GM23338 (cell line): ENCODE measurements around the gene KLK15. TPM values are rescaled to one million over a fixed set of nuclear protein-coding genes. Genes with fewer than 3 reads are reported as not detected.

ENCODE experiments used
- ATAC-seq: fragments of 200-7000 bp; cut with Tn5 transposase; 3 replicates; pipeline ENCODE4 v1.9.1; 2020
- DNase-seq: peaks from one replicate; pipeline ENCODE4 v3.0.0-alpha.2; 2015; ENCODE audit warnings: low spot score
- H2AFZ ChIP-seq: fragments of 200-600 bp; sonication (generic); 2 replicates; pipeline ENCODE4 v1.8.0; 2016; ENCODE audit warnings: antibody characterized with exemption, mild to moderate bottlenecking, moderate library complexity
- H3F3A ChIP-seq: fragments of 200-600 bp; sonication (generic); replicated peaks from 2 replicates; pipeline ENCODE4 v1.8.0; 2017; ENCODE audit warnings: antibody characterized with exemption, mixed run types, low read depth
- H3K27ac ChIP-seq: fragments of 200-600 bp; sonication (generic); 2 replicates; pipeline ENCODE4 v1.6.1; 2016; ENCODE audit warnings: low read depth
- H3K27me3 ChIP-seq: fragments of 200-600 bp; sonication (generic); 2 replicates; pipeline ENCODE4 v1.8.0; 2016; ENCODE audit warnings: mild to moderate bottlenecking, mixed run types, moderate library complexity; ENCODE audit not compliant: insufficient read depth
- H3K36me3 ChIP-seq: fragments of 200-600 bp; sonication (generic); 2 replicates; pipeline ENCODE4 v1.8.0; 2016; ENCODE audit warnings: mild to moderate bottlenecking; ENCODE audit not compliant: insufficient read depth
- H3K4me1 ChIP-seq: fragments of 200-600 bp; sonication (generic); 2 replicates; pipeline ENCODE4 v1.8.0; 2016; ENCODE audit warnings: mild to moderate bottlenecking, moderate library complexity; ENCODE audit not compliant: insufficient read depth
- H3K4me2 ChIP-seq: fragments of 200-600 bp; sonication (generic); 2 replicates; pipeline ENCODE4 v1.7.1; 2017; ENCODE audit warnings: mixed run types
- H3K4me3 ChIP-seq: fragments of 200-600 bp; sonication (generic); 2 replicates; pipeline ENCODE4 v1.6.1; 2016; ENCODE audit warnings: mixed run types
- H3K79me2 ChIP-seq: fragments of 200-600 bp; sonication (generic); replicated peaks from 2 replicates; pipeline ENCODE4 v1.8.0; 2017; ENCODE audit warnings: mild to moderate bottlenecking; ENCODE audit not compliant: insufficient read depth
- H3K9me2 ChIP-seq: fragments of 200-600 bp; sonication (generic); 2 replicates; pipeline ENCODE4 v1.8.0; 2017; ENCODE audit not compliant: insufficient read depth
- H4K20me1 ChIP-seq: fragments of 200-600 bp; sonication (generic); replicated peaks from 2 replicates; pipeline ENCODE4 v1.8.0; 2017; ENCODE audit warnings: mild to moderate bottlenecking; ENCODE audit not compliant: insufficient read depth
- H3K27ac Mint-ChIP-seq: 2 replicates; pipeline ENCODE4 v1.8.0; 2020; ENCODE audit warnings: inconsistent platforms, mild to moderate bottlenecking, moderate library complexity, mixed read lengths
- H3K27me3 Mint-ChIP-seq: 3 replicates; pipeline ENCODE4 v1.8.0; 2022; ENCODE audit warnings: low read depth, mild to moderate bottlenecking, moderate library complexity, mixed read lengths, inconsistent platforms; ENCODE audit not compliant: insufficient read depth, poor library complexity
- H3K36me3 Mint-ChIP-seq: 3 replicates; pipeline ENCODE4 v1.8.0; 2021; ENCODE audit warnings: low read depth, mild to moderate bottlenecking, inconsistent platforms, moderate library complexity, mixed read lengths
- H3K4me1 Mint-ChIP-seq: 3 replicates; pipeline ENCODE4 v1.8.0; 2020; ENCODE audit warnings: mild to moderate bottlenecking, inconsistent platforms, mixed read lengths
- H3K4me3 Mint-ChIP-seq: 3 replicates; pipeline ENCODE4 v1.8.0; 2021; ENCODE audit warnings: moderate library complexity, mild to moderate bottlenecking, inconsistent platforms, mixed read lengths
- H3K9me3 Mint-ChIP-seq: 3 replicates; pipeline ENCODE4 v1.8.0; 2020; ENCODE audit warnings: moderate library complexity, mild to moderate bottlenecking, inconsistent platforms, mixed read lengths
- CREB1 ChIP-seq: fragments of 250-450 bp; sonication (Bioruptor Pico); IDR thresholded peaks from 2 replicates; pipeline ENCODE4 v1.5.0; 2020; ENCODE audit warnings: low read depth, mild to moderate bottlenecking, moderate library complexity
- EZH2 ChIP-seq: fragments of 200-600 bp; sonication (generic); IDR thresholded peaks from one replicate; pipeline ENCODE4 v1.8.0; 2017; ENCODE audit warnings: antibody characterized with exemption, mild to moderate bottlenecking, low read depth; ENCODE audit not compliant: unreplicated experiment
- EZH2phosphoT487 ChIP-seq: fragments of 200-600 bp; sonication (generic); IDR thresholded peaks from one replicate; pipeline ENCODE4 v1.8.1; 2018; ENCODE audit warnings: antibody characterized with exemption; ENCODE audit not compliant: unreplicated experiment
- JUNB ChIP-seq: IDR thresholded peaks from one replicate; pipeline ENCODE4 v1.6.1; 2016; ENCODE audit warnings: antibody characterized with exemption; ENCODE audit not compliant: unreplicated experiment
- NANOG ChIP-seq: IDR thresholded peaks from 2 replicates; pipeline ENCODE4 v1.6.1; 2016; ENCODE audit warnings: antibody characterized with exemption, borderline replicate concordance
- POLR2AphosphoS5 ChIP-seq: IDR thresholded peaks from 2 replicates; pipeline ENCODE4 v1.6.1; 2016; ENCODE audit warnings: antibody characterized with exemption, low read depth
- STAT1 ChIP-seq: IDR thresholded peaks from one replicate; pipeline ENCODE4 v1.6.1; 2016; ENCODE audit warnings: antibody characterized with exemption; ENCODE audit not compliant: unreplicated experiment
- ZNF114 ChIP-seq: fragments of 250-450 bp; sonication (Bioruptor Pico); IDR thresholded peaks from 2 replicates; pipeline ENCODE4 v1.5.0; 2020; ENCODE audit warnings: mild to moderate bottlenecking, moderate library complexity
- ZNF331 ChIP-seq: fragments of 250-450 bp; sonication (Bioruptor Pico); IDR thresholded peaks from 2 replicates; pipeline ENCODE4 v1.5.0; 2020; ENCODE audit warnings: low read depth, mild to moderate bottlenecking, moderate library complexity
- polyA plus RNA-seq: library from polyadenylated mRNA; unstranded; fragments of >200 nt; fragmentation: Nextera tagmentation; extraction: Ambion mirVana; gene quantifications from 2 replicates; pipeline ENCODE4 v1.2.1, GENCODE V29; 2016
- total RNA-seq: library from RNA; depleted of rRNA; stranded (reverse); fragments of >200 nt; shearing (Covaris generic); gene quantifications from 2 replicates; pipeline ENCODE4 v1.2.3, GENCODE V29; 2014
- TF ChIP-seq, protein P1 (sequence below), 2 experiments: fragments of 200-600 bp in 1 of 2; sonication (generic) in 1 of 2; conservative IDR thresholded peaks; 2 replicates each; pipeline versions ENCODE4 v1.5.1 to v1.6.1; 2016 to 2017; ENCODE audit warnings: antibody characterized with exemption in 2 of 2, low read depth in 2 of 2, mild to moderate bottlenecking in 2 of 2, moderate library complexity in 1 of 2
- TF ChIP-seq, protein P2 (sequence below): IDR thresholded peaks from 2 replicates; pipeline ENCODE4 v1.6.1; 2016; ENCODE audit warnings: antibody characterized with exemption
- TF ChIP-seq, protein P3 (sequence below): IDR thresholded peaks from one replicate; pipeline ENCODE4 v1.6.1; 2018; ENCODE audit warnings: antibody characterized with exemption; ENCODE audit not compliant: unreplicated experiment

The KLK15 gene
- total and polyA plus RNA-seq, 2 experiments from 2014 or later: not detected

DNA sequence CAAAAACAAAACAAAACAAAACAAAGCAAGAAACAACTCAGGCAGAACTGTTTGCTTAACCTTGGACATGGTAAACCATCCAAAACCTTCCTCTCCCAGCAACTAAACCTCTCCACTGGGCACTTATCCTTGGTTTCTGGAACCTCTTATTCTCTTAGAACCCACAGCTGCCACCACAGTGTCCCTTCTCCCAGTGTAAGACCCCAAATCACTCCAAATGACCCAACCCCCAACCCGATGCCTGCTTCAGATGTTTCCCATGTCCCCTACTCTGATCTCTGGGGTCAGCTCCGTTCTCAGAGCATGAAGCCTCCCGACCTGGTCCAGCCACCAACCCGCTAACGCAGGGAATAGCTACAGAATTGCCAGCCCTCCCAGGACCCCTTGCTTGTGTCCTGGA lies 40.8 kb upstream of the KLK15 start (continued):
- TF ChIP-seq, protein P1, sequence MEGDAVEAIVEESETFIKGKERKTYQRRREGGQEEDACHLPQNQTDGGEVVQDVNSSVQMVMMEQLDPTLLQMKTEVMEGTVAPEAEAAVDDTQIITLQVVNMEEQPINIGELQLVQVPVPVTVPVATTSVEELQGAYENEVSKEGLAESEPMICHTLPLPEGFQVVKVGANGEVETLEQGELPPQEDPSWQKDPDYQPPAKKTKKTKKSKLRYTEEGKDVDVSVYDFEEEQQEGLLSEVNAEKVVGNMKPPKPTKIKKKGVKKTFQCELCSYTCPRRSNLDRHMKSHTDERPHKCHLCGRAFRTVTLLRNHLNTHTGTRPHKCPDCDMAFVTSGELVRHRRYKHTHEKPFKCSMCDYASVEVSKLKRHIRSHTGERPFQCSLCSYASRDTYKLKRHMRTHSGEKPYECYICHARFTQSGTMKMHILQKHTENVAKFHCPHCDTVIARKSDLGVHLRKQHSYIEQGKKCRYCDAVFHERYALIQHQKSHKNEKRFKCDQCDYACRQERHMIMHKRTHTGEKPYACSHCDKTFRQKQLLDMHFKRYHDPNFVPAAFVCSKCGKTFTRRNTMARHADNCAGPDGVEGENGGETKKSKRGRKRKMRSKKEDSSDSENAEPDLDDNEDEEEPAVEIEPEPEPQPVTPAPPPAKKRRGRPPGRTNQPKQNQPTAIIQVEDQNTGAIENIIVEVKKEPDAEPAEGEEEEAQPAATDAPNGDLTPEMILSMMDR (conservative IDR thresholded peaks at IDR 0.05; ENCODE audit: low read depth in 2 of 2): no peak
- TF ChIP-seq NANOG (no peak), CREB1 (no peak), JUNB (no peak), ZNF114 (CRISPR knock-in tag) (no peak), STAT1 (no peak), EZH2phosphoT487 (no peak)
- TF ChIP-seq, protein P2, sequence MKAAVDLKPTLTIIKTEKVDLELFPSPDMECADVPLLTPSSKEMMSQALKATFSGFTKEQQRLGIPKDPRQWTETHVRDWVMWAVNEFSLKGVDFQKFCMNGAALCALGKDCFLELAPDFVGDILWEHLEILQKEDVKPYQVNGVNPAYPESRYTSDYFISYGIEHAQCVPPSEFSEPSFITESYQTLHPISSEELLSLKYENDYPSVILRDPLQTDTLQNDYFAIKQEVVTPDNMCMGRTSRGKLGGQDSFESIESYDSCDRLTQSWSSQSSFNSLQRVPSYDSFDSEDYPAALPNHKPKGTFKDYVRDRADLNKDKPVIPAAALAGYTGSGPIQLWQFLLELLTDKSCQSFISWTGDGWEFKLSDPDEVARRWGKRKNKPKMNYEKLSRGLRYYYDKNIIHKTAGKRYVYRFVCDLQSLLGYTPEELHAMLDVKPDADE: no peak
- TF ChIP-seq, protein P3, sequence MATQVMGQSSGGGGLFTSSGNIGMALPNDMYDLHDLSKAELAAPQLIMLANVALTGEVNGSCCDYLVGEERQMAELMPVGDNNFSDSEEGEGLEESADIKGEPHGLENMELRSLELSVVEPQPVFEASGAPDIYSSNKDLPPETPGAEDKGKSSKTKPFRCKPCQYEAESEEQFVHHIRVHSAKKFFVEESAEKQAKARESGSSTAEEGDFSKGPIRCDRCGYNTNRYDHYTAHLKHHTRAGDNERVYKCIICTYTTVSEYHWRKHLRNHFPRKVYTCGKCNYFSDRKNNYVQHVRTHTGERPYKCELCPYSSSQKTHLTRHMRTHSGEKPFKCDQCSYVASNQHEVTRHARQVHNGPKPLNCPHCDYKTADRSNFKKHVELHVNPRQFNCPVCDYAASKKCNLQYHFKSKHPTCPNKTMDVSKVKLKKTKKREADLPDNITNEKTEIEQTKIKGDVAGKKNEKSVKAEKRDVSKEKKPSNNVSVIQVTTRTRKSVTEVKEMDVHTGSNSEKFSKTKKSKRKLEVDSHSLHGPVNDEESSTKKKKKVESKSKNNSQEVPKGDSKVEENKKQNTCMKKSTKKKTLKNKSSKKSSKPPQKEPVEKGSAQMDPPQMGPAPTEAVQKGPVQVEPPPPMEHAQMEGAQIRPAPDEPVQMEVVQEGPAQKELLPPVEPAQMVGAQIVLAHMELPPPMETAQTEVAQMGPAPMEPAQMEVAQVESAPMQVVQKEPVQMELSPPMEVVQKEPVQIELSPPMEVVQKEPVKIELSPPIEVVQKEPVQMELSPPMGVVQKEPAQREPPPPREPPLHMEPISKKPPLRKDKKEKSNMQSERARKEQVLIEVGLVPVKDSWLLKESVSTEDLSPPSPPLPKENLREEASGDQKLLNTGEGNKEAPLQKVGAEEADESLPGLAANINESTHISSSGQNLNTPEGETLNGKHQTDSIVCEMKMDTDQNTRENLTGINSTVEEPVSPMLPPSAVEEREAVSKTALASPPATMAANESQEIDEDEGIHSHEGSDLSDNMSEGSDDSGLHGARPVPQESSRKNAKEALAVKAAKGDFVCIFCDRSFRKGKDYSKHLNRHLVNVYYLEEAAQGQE: no peak

DNA sequence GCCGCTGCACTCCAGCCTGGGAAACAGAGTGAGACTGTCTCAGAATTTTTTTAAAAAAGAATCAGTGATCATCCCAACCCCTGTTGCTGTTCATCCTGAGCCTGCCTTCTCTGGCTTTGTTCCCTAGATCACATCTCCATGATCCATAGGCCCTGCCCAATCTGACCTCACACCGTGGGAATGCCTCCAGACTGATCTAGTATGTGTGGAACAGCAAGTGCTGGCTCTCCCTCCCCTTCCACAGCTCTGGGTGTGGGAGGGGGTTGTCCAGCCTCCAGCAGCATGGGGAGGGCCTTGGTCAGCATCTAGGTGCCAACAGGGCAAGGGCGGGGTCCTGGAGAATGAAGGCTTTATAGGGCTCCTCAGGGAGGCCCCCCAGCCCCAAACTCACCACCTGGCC lies 39.7 kb upstream of the KLK15 start, which contains the start of gene KLK2:
KLK2 (plus strand) TSS at position 384 of the 400 bp plus-strand sequence. CDS start 35 bp downstream, outside the sequence.
- Mint-ChIP-seq H3K4me3 (no peak within 1 kb of the TSS), H3K4me1 (no peaks in the 10 kb centered on the region), H3K36me3 (peaks cover 12% of the 10 kb centered on the region), H3K27me3 (peaks cover 1% of the 10 kb centered on the region), H3K9me3 (peaks cover 36% of the 10 kb centered on the region), H3K27ac (no peak within 1 kb of the TSS)
- DNase-seq: no peak
- H3K9me2 ChIP-seq: peaks cover 1% of the 10 kb centered on the region; the same call in 1 of the 2 replicates
- H3K27ac ChIP-seq: no peak within 1 kb of the TSS
- H3K36me3 ChIP-seq: no peaks in the 10 kb centered on the region
- H3K4me2 ChIP-seq: no peak within 1 kb of the TSS
- H3K79me2 ChIP-seq: no peaks in the 10 kb centered on the region
- H3K4me3 ChIP-seq: no peak within 1 kb of the TSS
- H4K20me1 ChIP-seq: no peaks in the 10 kb centered on the region
- H3F3A ChIP-seq: no peaks in the 10 kb centered on the region
- no peak within 1 kb of the TSS for H2AFZ ChIP-seq
- peaks cover 9% of the 10 kb centered on the region; the same call in 1 of the 2 replicates for H3K4me1 ChIP-seq
- H3K27me3 ChIP-seq: 0 out of 2 replicates have a peak, but pooled peaks cover 6% of the 10 kb centered on the region
- ATAC-seq: no peak
- TF ChIP-seq NANOG: no peak
- TF ChIP-seq, protein P3: no peak
- no peak for TF ChIP-seq ZNF114 (CRISPR knock-in tag)
- TF ChIP-seq, protein P2: no peak
- TF ChIP-seq, protein P1 (conservative IDR thresholded peaks at IDR 0.05; ENCODE audit: low read depth in 2 of 2): no peak
- no peak for TF ChIP-seq CREB1
- no peak for TF ChIP-seq POLR2AphosphoS5
- TF ChIP-seq ZNF331 (CRISPR knock-in tag): no peak
- no peak for TF ChIP-seq JUNB
- no peak for TF ChIP-seq EZH2
